ENCODE data around the gene NFYC.

DNA sequence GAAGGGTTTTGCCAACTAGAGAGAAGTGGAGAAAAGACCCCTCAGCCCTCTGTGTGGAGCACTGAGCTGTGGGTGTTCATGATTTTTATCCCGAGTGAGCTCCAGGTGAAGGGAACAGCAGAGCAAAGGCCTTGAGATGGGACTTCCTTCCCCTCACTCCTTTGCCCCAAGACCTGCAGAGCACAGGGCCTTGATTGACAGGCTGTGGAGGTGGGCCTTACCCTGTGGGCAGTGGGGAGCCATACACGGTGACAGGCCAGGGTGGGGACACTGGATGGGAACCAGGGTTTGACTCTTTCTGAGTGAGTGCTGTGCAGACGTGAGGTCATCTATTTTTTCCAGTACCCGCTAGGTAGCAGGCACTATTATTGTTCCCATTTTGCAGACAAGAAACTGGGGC lies 102.5 kb downstream of the NFYC start:
- no peak for TF ChIP-seq CTCF (IDR thresholded peaks at IDR 0.05)
- no peak for TF ChIP-seq POLR2A (IDR thresholded peaks at IDR 0.05)

Data from heart left ventricle (tissue), 13 donors.